ENCODE measurements around the gene MBNL2.
A peak's percentile ranks its signal among the peaks of the same experiment; 100 is the strongest.

MBNL2 gene

DNA sequence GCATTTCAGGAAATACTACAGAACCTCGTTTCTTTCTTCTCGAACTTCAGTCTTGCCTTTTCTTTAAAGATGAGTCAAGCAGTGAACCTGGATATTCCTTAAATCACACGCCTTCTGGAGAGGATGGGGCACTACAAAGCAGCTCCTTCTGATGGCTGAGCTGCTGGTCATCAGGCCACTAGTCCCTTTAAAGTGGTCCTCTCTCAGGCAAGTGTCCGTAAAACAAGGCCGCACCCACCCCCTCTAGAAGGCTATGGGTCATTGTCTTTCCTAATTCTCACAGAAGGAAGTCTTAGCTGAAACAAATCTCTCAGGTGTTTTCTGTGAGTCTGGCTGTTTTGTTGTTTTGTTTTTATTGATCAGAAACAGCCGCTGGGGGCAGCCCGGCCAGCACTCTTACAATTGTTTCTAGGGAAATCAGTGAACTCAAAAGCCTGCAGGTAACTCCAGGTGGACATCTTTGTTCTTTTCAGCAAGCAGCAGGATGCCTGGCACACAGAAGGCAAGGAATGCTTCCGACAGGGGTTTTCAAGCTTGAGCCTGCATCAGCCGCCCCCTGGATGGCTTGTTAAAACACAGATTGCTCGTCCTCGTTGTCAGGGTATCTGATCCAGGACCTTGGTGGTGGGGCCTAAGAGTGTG lies 45.4 kb downstream of the MBNL2 start:
- H3K4me1 ChIP-seq (ENCODE audit: insufficient read depth, low read length), result peaks cover 21% of the 10 kb centered on the region; the same call in 1 of the 2 replicates
- no peaks in the 10 kb centered on the region for H3K9me3 ChIP-seq (ENCODE audit: insufficient read depth, low read depth, low read length)
- H3K36me3 ChIP-seq (ENCODE audit: insufficient read depth, low read depth, low read length), result no peaks in the 10 kb centered on the region
- H3K9ac ChIP-seq (ENCODE audit: low read depth, low read length), result peak overlapping the region; percentile 59; the same call in 1 of the 2 replicates
- no peaks in the 10 kb centered on the region; the same call in 1 of the 2 replicates for H3K27me3 ChIP-seq (ENCODE audit: insufficient read depth, low read length)
- H3K27ac ChIP-seq (ENCODE audit: low read length), result peak overlapping the region; percentile 15
- H3K4me3 ChIP-seq (ENCODE audit: low read length), result peak overlapping the region; percentile 55; the same call in 1 of the 2 replicates

GRCh38 chr13:97268772-97269171 lies 46.6 kb downstream of the MBNL2 start:
- Histone ChIP-seq H3K4me1 (ENCODE audit: insufficient read depth, low read length) (peaks cover 21% of the 10 kb centered on the region; the same call in 1 of the 2 replicates), H3K27ac (ENCODE audit: low read length) (no peak overlapping the region), H3K9me3 (ENCODE audit: insufficient read depth, low read depth, low read length) (no peaks in the 10 kb centered on the region), H3K27me3 (ENCODE audit: insufficient read depth, low read length) (no peaks in the 10 kb centered on the region), H3K4me3 (ENCODE audit: low read length) (no peak overlapping the region), H3K36me3 (ENCODE audit: insufficient read depth, low read depth, low read length) (no peaks in the 10 kb centered on the region), H3K9ac (ENCODE audit: low read depth, low read length) (no peak overlapping the region)

DNA sequence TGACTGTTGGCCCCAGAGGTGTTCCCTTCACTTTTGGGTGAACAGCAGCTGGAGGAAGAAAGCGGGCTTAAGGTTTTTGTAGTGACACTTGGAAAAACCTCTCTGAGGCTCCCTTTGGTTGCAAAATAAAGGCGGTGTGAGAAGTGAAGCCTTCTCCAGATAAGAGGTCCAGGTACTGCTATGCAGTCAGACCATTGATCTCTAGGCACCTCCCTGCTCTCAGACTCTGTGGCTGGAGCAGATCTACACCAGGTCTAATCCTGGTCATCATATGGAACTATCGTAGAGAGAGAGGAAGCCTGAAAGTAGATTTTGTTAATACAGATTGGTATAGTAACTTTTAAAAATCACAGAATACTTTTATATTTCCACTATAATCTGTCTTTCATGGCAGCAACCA lies 47.5 kb downstream of the MBNL2 start:
- Histone ChIP-seq H3K4me3 (ENCODE audit: low read length) (no peak overlapping the region), H3K27ac (ENCODE audit: low read length) (no peak overlapping the region), H3K9me3 (ENCODE audit: insufficient read depth, low read depth, low read length) (no peaks in the 10 kb centered on the region), H3K9ac (ENCODE audit: low read depth, low read length) (no peak overlapping the region), H3K27me3 (ENCODE audit: insufficient read depth, low read length) (no peaks in the 10 kb centered on the region), H3K36me3 (ENCODE audit: insufficient read depth, low read depth, low read length) (no peaks in the 10 kb centered on the region), H3K4me1 (ENCODE audit: insufficient read depth, low read length) (peaks cover 21% of the 10 kb centered on the region; the same call in 1 of the 2 replicates)

GRCh38 chr13:97272526-97272925 lies 50.4 kb downstream of the MBNL2 start:
- no peaks in the 10 kb centered on the region for H3K36me3 ChIP-seq (ENCODE audit: insufficient read depth, low read depth, low read length)
- no peak overlapping the region for H3K9ac ChIP-seq (ENCODE audit: low read depth, low read length)
- peaks cover 9% of the 10 kb centered on the region; the same call in 1 of the 2 replicates for H3K4me1 ChIP-seq (ENCODE audit: insufficient read depth, low read length)
- H3K4me3 ChIP-seq (ENCODE audit: low read length), result no peak overlapping the region
- no peaks in the 10 kb centered on the region for H3K9me3 ChIP-seq (ENCODE audit: insufficient read depth, low read depth, low read length)
- H3K27me3 ChIP-seq (ENCODE audit: insufficient read depth, low read length), result no peaks in the 10 kb centered on the region
- no peak overlapping the region for H3K27ac ChIP-seq (ENCODE audit: low read length)

GRCh38 chr13:97273341-97273831 lies 51.3 kb downstream of the MBNL2 start:
- peaks cover 2% of the 10 kb centered on the region; the same call in 1 of the 2 replicates for H3K4me1 ChIP-seq (ENCODE audit: insufficient read depth, low read length)
- H3K36me3 ChIP-seq (ENCODE audit: insufficient read depth, low read depth, low read length), result no peaks in the 10 kb centered on the region
- H3K27ac ChIP-seq (ENCODE audit: low read length), result no peak overlapping the region
- H3K9me3 ChIP-seq (ENCODE audit: insufficient read depth, low read depth, low read length), result no peaks in the 10 kb centered on the region
- no peak overlapping the region for H3K9ac ChIP-seq (ENCODE audit: low read depth, low read length)
- H3K4me3 ChIP-seq (ENCODE audit: low read length), result no peak overlapping the region
- no peaks in the 10 kb centered on the region for H3K27me3 ChIP-seq (ENCODE audit: insufficient read depth, low read length)

DNA sequence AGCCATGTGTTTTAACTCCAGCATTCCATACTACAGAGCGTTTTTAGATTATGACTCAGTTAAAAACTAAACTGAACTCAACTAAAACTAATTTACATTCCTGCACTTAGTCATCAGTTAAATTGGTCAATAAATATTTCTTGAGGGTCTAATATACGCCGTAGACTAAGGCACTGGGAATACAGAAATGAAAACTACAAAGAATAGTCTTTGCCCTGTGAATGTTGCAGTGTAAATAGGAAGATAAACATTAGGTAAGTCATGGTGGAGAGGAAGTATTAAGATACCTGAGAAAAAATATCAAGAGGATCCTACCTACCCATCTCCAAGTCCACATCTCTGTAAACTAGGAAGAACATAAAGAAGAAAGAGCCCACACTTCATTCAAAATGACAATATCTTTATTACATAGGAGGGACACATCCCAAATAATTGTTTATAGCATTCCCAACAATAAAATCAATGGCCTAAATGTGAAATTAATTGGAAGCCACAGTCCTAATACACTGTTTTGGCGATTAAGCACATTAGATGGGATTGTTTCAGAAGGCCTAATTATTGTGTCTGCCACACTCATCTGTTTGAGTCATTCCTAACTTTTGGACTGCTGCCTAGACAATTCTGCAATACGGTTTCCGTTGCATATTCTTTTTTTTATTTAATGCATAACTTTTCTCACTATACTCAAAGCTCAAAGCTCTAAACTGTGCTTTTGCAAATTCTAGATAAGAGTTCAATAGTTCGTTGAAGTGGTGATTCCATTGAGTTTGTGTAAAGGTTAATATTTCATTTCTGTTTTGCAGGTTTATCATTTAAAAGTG lies 52.9 kb downstream of the MBNL2 start:
- no peaks in the 10 kb centered on the region for H3K36me3 ChIP-seq (ENCODE audit: insufficient read depth, low read depth, low read length)
- H3K27me3 ChIP-seq (ENCODE audit: insufficient read depth, low read length), result no peaks in the 10 kb centered on the region
- no peak overlapping the region for H3K4me3 ChIP-seq (ENCODE audit: low read length)
- no peak overlapping the region for H3K9ac ChIP-seq (ENCODE audit: low read depth, low read length)
- no peaks in the 10 kb centered on the region for H3K4me1 ChIP-seq (ENCODE audit: insufficient read depth, low read length)
- no peaks in the 10 kb centered on the region for H3K9me3 ChIP-seq (ENCODE audit: insufficient read depth, low read depth, low read length)
- H3K27ac ChIP-seq (ENCODE audit: low read length), result no peak overlapping the region

GRCh38 chr13:97275776-97276501 lies 53.8 kb downstream of the MBNL2 start:
- Histone ChIP-seq H3K4me1 (ENCODE audit: insufficient read depth, low read length) (no peaks in the 10 kb centered on the region), H3K27ac (ENCODE audit: low read length) (no peak overlapping the region), H3K27me3 (ENCODE audit: insufficient read depth, low read length) (no peaks in the 10 kb centered on the region), H3K9me3 (ENCODE audit: insufficient read depth, low read depth, low read length) (no peaks in the 10 kb centered on the region), H3K9ac (ENCODE audit: low read depth, low read length) (no peak overlapping the region), H3K36me3 (ENCODE audit: insufficient read depth, low read depth, low read length) (no peaks in the 10 kb centered on the region), H3K4me3 (ENCODE audit: low read length) (no peak overlapping the region)

DNA sequence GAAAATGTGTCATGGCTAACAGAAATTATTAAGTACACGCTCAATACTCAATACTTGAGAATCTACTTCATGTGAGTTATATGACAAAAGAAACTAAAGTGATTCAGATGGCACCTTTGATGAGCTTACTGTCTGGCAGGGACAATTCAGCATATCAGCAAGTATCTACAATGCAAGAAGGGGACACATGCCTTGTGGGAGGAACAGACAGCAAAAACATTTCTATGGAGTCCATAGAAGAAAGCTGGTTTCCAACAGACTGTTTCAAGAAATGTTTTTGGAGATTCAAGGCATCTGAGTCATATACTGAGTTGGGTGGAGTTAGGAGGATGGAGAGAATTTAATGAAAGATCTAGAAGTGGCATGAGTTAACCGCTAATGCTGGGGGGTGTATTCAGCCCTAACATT lies 54.7 kb downstream of the MBNL2 start:
- no peaks in the 10 kb centered on the region for H3K36me3 ChIP-seq (ENCODE audit: insufficient read depth, low read depth, low read length)
- no peaks in the 10 kb centered on the region for H3K27me3 ChIP-seq (ENCODE audit: insufficient read depth, low read length)
- H3K9me3 ChIP-seq (ENCODE audit: insufficient read depth, low read depth, low read length), result no peaks in the 10 kb centered on the region
- H3K9ac ChIP-seq (ENCODE audit: low read depth, low read length), result no peak overlapping the region
- H3K4me3 ChIP-seq (ENCODE audit: low read length), result no peak overlapping the region
- no peaks in the 10 kb centered on the region for H3K4me1 ChIP-seq (ENCODE audit: insufficient read depth, low read length)
- no peak overlapping the region for H3K27ac ChIP-seq (ENCODE audit: low read length)

- H3K36me3 ChIP-seq (ENCODE audit: insufficient read depth, low read depth, low read length), result no peaks in the 10 kb centered on the region
- H3K4me3 ChIP-seq (ENCODE audit: low read length), result no peak overlapping the region
- H3K4me1 ChIP-seq (ENCODE audit: insufficient read depth, low read length), result no peaks in the 10 kb centered on the region
- H3K9ac ChIP-seq (ENCODE audit: low read depth, low read length), result no peak overlapping the region
- H3K27ac ChIP-seq (ENCODE audit: low read length), result no peak overlapping the region
- H3K9me3 ChIP-seq (ENCODE audit: insufficient read depth, low read depth, low read length), result no peaks in the 10 kb centered on the region
- no peaks in the 10 kb centered on the region for H3K27me3 ChIP-seq (ENCODE audit: insufficient read depth, low read length)
Measured at GRCh38 chr13:97278435-97279411, 56.6 kb downstream of the MBNL2 start.

GRCh38 chr13:97279913-97280312 lies 57.8 kb downstream of the MBNL2 start:
- no peaks in the 10 kb centered on the region for H3K36me3 ChIP-seq (ENCODE audit: insufficient read depth, low read depth, low read length)
- H3K9me3 ChIP-seq (ENCODE audit: insufficient read depth, low read depth, low read length), result no peaks in the 10 kb centered on the region
- no peak overlapping the region for H3K27ac ChIP-seq (ENCODE audit: low read length)
- H3K4me3 ChIP-seq (ENCODE audit: low read length), result no peak overlapping the region
- H3K27me3 ChIP-seq (ENCODE audit: insufficient read depth, low read length), result no peaks in the 10 kb centered on the region
- no peak overlapping the region for H3K9ac ChIP-seq (ENCODE audit: low read depth, low read length)
- H3K4me1 ChIP-seq (ENCODE audit: insufficient read depth, low read length), result no peaks in the 10 kb centered on the region

DNA sequence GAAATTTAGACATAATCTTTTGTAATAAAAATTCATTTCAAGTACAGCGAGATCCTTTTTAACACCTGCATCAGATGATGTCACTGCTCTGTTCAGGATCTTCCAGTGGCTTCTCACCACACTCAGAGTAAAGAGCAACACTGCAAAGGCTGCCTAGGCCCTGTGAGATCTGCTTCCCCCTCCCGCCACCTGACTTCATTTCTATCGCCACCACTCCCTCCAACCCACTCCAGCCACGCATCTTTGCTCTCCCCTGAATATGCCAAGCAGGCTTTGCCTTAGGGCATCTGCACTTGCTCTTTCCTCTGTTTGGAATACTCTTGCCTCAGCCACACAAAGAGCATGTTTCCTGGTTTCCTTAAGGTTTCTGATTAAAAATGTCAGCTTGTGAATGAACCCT lies 58.3 kb downstream of the MBNL2 start:
- Histone ChIP-seq H3K4me1 (ENCODE audit: insufficient read depth, low read length) (no peaks in the 10 kb centered on the region), H3K36me3 (ENCODE audit: insufficient read depth, low read depth, low read length) (no peaks in the 10 kb centered on the region)

More for the DNA sequence above, 58.3 kb downstream of the MBNL2 start:
- no peaks in the 10 kb centered on the region for H3K27me3 ChIP-seq (ENCODE audit: insufficient read depth, low read length)
- H3K27ac ChIP-seq (ENCODE audit: low read length), result no peak overlapping the region
- no peak overlapping the region for H3K9ac ChIP-seq (ENCODE audit: low read depth, low read length)
- H3K4me3 ChIP-seq (ENCODE audit: low read length), result no peak overlapping the region
- H3K9me3 ChIP-seq (ENCODE audit: insufficient read depth, low read depth, low read length), result no peaks in the 10 kb centered on the region

Data from iPS-20b (cell line).